ENCODE results near the gene PPP5C. TPM values are rescaled to one million over a fixed set of nuclear protein-coding genes. Genes with fewer than 3 reads are reported as not detected.

PPP5C gene
- total RNA-seq, 1 experiment from 2014 or later, result 102 TPM

DNA sequence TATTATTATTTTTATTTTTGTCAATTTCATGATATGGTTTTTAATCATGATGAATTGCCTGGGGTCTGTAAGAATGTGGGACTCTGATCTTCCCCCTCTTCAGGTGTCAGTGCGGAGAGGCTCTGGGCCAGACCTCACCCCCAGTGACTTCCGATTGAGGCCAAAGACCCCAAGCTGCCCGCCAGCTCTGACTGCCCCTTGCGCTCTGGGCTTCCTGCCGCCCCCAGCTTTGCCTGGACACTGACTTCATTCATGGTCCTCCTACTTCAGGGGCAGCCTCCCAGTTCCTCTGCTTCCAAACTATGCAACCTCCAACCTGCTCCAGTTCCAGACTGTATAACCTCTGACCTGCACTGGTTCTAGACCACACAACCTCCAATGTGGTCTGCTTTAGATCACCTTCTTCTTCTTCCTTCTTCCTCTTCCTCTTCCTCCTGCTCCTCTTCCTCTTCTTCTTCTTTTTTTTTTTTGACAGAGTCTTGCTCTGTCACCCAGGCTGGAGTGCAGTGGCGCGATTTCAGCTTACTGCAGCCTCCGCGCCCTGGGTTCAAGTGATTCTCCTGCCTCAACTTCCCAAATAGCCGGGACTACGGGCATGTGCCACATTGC is 6.7 kb upstream of the PPP5C start:
- Histone ChIP-seq H3K27ac (ENCODE audit: low read depth, low read length) (no peak overlapping the region), H3K4me2 (ENCODE audit: low read length) (no peak overlapping the region), H2AFZ (ENCODE audit: low read depth, low read length, poor library complexity, severe bottlenecking) (no peak overlapping the region), H3K9me2 (ENCODE audit: insufficient read depth) (no peaks in the 10 kb centered on the region), H3K36me3 (ENCODE audit: control insufficient read depth in 1 of 2, insufficient read depth in 2 of 2, low read length in 2 of 2) (no peaks in the 10 kb centered on the region), H3K27me3 (ENCODE audit: insufficient read depth, low read length) (no peaks in the 10 kb centered on the region), H3K9me3 (ENCODE audit: control insufficient read depth in 1 of 2, insufficient read depth in 1 of 2, low read depth in 1 of 2, low read length in 2 of 2) (no peaks in the 10 kb centered on the region), H3K79me2 (ENCODE audit: insufficient read depth, low read length) (no peaks in the 10 kb centered on the region), H3K4me3 (replicated peaks in 1 of 2; ENCODE audit: low read depth in 1 of 2, low read length in 2 of 2) (no peak overlapping the region), H3K4me1 (ENCODE audit: control insufficient read depth in 1 of 2, insufficient read depth in 2 of 2, low read length in 2 of 2) (no peaks in the 10 kb centered on the region), H4K20me1 (ENCODE audit: insufficient read depth) (no peaks in the 10 kb centered on the region), H3K9ac (ENCODE audit: low read length) (no peak overlapping the region)
- RAD21 ChIA-PET (ENCODE audit: low non-redundant PET in 1 of 2, low total read pairs in 2 of 2, uncharacterized antibody in 2 of 2, unreplicated experiment in 2 of 2), result no interaction called here
- intact Hi-C loops (cut with micrococcal nuclease), result no loop called here
- POLR2A ChIA-PET, result no interaction called here
- CTCF ChIA-PET, result no interaction called here
- BruUV-seq (replicated peaks), result no TSS peak
- TF ChIP-seq CEBPB (IDR thresholded peaks at IDR 0.05; ENCODE audit: low read depth) (no peak), EZH2 (IDR thresholded peaks at IDR 0.05) (no peak), TCF7L2 (IDR thresholded peaks at IDR 0.05; ENCODE audit: borderline replicate concordance, extremely low read depth, insufficient read depth, insufficient read length) (no peak), JUND (IDR thresholded peaks at IDR 0.05) (no peak), SRF (IDR thresholded peaks at IDR 0.05; ENCODE audit: low read depth) (no peak), YY1 (IDR thresholded peaks at IDR 0.05; ENCODE audit: extremely low read depth, insufficient replicate concordance, low read depth, low read length) (no peak), RAD21 (IDR thresholded peaks at IDR 0.05; ENCODE audit: low read depth) (no peak), ZFX (IDR thresholded peaks at IDR 0.05) (no peak), FOSL1 (IDR thresholded peaks at IDR 0.05; ENCODE audit: low read depth) (no peak), POLR2AphosphoS5 (IDR thresholded peaks at IDR 0.05; ENCODE audit: low read depth, low read length) (no peak), EZH2phosphoT487 (IDR thresholded peaks at IDR 0.05; ENCODE audit: borderline replicate concordance) (no peak), ZNF274 (IDR thresholded peaks at IDR 0.05; ENCODE audit: low read depth, low read length) (no peak), ELF1 (IDR thresholded peaks at IDR 0.05; ENCODE audit: borderline replicate concordance, low read depth) (no peak), CBX3 (IDR thresholded peaks at IDR 0.05; ENCODE audit: low read depth) (no peak)
- TF ChIP-seq, protein P1, sequence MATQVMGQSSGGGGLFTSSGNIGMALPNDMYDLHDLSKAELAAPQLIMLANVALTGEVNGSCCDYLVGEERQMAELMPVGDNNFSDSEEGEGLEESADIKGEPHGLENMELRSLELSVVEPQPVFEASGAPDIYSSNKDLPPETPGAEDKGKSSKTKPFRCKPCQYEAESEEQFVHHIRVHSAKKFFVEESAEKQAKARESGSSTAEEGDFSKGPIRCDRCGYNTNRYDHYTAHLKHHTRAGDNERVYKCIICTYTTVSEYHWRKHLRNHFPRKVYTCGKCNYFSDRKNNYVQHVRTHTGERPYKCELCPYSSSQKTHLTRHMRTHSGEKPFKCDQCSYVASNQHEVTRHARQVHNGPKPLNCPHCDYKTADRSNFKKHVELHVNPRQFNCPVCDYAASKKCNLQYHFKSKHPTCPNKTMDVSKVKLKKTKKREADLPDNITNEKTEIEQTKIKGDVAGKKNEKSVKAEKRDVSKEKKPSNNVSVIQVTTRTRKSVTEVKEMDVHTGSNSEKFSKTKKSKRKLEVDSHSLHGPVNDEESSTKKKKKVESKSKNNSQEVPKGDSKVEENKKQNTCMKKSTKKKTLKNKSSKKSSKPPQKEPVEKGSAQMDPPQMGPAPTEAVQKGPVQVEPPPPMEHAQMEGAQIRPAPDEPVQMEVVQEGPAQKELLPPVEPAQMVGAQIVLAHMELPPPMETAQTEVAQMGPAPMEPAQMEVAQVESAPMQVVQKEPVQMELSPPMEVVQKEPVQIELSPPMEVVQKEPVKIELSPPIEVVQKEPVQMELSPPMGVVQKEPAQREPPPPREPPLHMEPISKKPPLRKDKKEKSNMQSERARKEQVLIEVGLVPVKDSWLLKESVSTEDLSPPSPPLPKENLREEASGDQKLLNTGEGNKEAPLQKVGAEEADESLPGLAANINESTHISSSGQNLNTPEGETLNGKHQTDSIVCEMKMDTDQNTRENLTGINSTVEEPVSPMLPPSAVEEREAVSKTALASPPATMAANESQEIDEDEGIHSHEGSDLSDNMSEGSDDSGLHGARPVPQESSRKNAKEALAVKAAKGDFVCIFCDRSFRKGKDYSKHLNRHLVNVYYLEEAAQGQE (IDR thresholded peaks at IDR 0.05; ENCODE audit: low read depth), result no peak
- TF ChIP-seq, protein P2, sequence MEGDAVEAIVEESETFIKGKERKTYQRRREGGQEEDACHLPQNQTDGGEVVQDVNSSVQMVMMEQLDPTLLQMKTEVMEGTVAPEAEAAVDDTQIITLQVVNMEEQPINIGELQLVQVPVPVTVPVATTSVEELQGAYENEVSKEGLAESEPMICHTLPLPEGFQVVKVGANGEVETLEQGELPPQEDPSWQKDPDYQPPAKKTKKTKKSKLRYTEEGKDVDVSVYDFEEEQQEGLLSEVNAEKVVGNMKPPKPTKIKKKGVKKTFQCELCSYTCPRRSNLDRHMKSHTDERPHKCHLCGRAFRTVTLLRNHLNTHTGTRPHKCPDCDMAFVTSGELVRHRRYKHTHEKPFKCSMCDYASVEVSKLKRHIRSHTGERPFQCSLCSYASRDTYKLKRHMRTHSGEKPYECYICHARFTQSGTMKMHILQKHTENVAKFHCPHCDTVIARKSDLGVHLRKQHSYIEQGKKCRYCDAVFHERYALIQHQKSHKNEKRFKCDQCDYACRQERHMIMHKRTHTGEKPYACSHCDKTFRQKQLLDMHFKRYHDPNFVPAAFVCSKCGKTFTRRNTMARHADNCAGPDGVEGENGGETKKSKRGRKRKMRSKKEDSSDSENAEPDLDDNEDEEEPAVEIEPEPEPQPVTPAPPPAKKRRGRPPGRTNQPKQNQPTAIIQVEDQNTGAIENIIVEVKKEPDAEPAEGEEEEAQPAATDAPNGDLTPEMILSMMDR (IDR thresholded peaks at IDR 0.05 in 2 of 3, conservative IDR thresholded peaks at IDR 0.05 in 1 of 3; ENCODE audit: borderline replicate concordance in 1 of 3, insufficient read depth in 1 of 3, low read depth in 2 of 3, low read length in 2 of 3), result no peak
- TF ChIP-seq, protein P3, sequence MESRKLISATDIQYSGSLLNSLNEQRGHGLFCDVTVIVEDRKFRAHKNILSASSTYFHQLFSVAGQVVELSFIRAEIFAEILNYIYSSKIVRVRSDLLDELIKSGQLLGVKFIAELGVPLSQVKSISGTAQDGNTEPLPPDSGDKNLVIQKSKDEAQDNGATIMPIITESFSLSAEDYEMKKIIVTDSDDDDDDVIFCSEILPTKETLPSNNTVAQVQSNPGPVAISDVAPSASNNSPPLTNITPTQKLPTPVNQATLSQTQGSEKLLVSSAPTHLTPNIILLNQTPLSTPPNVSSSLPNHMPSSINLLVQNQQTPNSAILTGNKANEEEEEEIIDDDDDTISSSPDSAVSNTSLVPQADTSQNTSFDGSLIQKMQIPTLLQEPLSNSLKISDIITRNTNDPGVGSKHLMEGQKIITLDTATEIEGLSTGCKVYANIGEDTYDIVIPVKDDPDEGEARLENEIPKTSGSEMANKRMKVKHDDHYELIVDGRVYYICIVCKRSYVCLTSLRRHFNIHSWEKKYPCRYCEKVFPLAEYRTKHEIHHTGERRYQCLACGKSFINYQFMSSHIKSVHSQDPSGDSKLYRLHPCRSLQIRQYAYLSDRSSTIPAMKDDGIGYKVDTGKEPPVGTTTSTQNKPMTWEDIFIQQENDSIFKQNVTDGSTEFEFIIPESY (IDR thresholded peaks at IDR 0.05; ENCODE audit: extremely low read depth, insufficient replicate concordance, low read length), result no peak
- DNase-seq (ENCODE audit: low read depth, low spot score), result no peak
- no peak for ATAC-seq

All from HCT116 (cell line).